ENCODE results near the gene SYTL1.

SYTL1 gene

GRCh38 chr1:27333717-27334279 lies 8.0 kb upstream of the SYTL1 start:
- DNase-seq (ENCODE audit: low read depth in 1 of 2, low spot score in 1 of 2): no peak
- no peaks in the 10 kb centered on the region for H3K27me3 ChIP-seq (ENCODE audit: insufficient read depth, poor library complexity, severe bottlenecking)
- TF ChIP-seq SPI1 (IDR thresholded peaks at IDR 0.05; ENCODE audit: borderline replicate concordance, low read depth) (no peak), POLR2AphosphoS5 (IDR thresholded peaks at IDR 0.05; ENCODE audit: low read depth) (peak; percentile 25; the same call in 1 of the 2 replicates)
- no peak overlapping the region for H3K4me3 ChIP-seq (replicated peaks; ENCODE audit: insufficient read depth, low read length)
- H3K27ac ChIP-seq (replicated peaks): no peak overlapping the region

DNA sequence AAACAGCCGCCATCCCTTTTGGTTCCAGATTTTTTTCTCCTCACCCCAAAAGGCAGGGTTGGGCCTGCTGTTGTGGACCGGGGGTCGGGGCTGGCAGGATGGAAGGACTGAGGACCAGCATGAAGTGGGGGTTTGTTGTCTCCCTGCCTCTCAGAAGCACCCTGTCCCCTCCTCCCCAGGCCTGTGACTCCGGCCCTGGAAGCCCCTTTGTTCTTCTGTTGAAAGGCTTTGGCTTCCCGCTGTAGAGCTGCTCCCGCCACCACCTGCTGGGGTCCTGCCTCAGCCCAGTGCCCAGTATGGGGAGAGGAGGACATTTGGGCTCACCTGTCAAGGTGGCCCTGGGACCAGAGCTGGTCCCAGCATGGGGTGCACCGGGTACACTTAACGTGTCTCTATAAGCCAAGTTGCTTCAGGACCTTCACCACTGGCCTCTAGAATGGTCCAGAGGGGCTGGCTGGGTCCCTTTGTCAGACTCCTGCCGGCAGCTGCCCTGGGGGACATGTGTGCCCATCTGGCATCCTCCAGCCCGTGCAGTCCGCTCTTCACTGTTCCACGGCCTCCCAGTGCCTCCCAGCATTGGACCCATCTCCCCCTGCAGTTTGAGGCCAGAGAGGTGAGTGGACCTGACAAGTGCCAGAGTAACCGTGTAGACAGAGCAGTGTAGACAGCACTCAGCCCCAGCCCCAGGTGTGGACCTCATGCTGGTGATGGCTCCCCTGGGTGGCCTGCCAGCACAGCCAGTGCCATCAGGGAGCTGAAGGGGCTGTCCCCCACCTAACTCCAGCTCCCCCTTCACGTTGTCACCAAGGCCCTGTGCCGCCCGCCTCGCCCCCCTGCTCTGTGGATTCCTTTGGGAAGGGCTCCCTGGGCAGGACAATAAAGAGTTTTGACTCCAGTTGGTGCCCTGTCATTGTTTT lies 6.1 kb upstream of the SYTL1 start:
- TF ChIP-seq POLR2AphosphoS5 (IDR thresholded peaks at IDR 0.05; ENCODE audit: low read depth): no peak
- no peak for TF ChIP-seq CTCF (IDR thresholded peaks at IDR 0.05; ENCODE audit: insufficient read depth, low read length)
- no peak for TF ChIP-seq SPI1 (IDR thresholded peaks at IDR 0.05; ENCODE audit: borderline replicate concordance, low read depth)
- TF ChIP-seq REST (IDR thresholded peaks at IDR 0.05; ENCODE audit: insufficient replicate concordance, low read depth): no peak
- no peak for TF ChIP-seq GABPA (IDR thresholded peaks at IDR 0.05; ENCODE audit: low read depth)
- H3K27ac ChIP-seq (replicated peaks): no peak overlapping the region
- DNase-seq (ENCODE audit: low read depth in 1 of 2, low spot score in 1 of 2): no peak
- H3K4me3 ChIP-seq (replicated peaks; ENCODE audit: insufficient read depth, low read length): no peak overlapping the region
- H3K27me3 ChIP-seq (ENCODE audit: insufficient read depth, poor library complexity, severe bottlenecking): no peaks in the 10 kb centered on the region

DNA sequence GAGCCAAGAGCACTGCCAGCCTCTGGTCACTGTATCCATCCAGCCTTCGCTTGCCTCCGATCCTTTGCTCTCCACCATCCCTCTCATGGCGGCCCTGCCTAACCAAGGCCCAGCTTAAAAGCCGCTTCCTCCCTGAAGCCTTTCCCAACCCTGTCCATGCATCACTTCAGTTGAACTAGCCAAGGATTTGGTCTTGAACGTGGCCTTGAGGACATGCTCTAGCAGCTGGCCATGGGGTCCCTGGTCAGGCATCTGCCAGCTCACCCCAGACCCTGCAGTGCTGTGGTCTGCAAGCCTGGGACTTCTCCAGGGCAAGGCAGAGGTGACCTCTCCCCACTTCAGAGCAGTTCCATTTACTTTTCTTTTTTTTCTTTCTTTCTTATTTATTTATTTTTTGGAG lies 5.1 kb upstream of the SYTL1 start:
- Histone ChIP-seq H3K4me3 (replicated peaks; ENCODE audit: insufficient read depth, low read length) (no peak overlapping the region), H3K27ac (replicated peaks) (no peak overlapping the region), H3K27me3 (ENCODE audit: insufficient read depth, poor library complexity, severe bottlenecking) (no peaks in the 10 kb centered on the region)
- TF ChIP-seq CTCF (IDR thresholded peaks at IDR 0.05; ENCODE audit: insufficient read depth, low read length): no peak
- no peak for TF ChIP-seq SPI1 (IDR thresholded peaks at IDR 0.05; ENCODE audit: borderline replicate concordance, low read depth)
- TF ChIP-seq POLR2AphosphoS5 (IDR thresholded peaks at IDR 0.05; ENCODE audit: low read depth): no peak
- TF ChIP-seq GABPA (IDR thresholded peaks at IDR 0.05; ENCODE audit: low read depth): no peak
- TF ChIP-seq REST (IDR thresholded peaks at IDR 0.05; ENCODE audit: insufficient replicate concordance, low read depth): no peak
- no peak for DNase-seq (ENCODE audit: low read depth in 1 of 2, low spot score in 1 of 2)

- no peak overlapping the region for H3K4me3 ChIP-seq (replicated peaks; ENCODE audit: insufficient read depth, low read length)
- no peak for DNase-seq (ENCODE audit: low read depth in 1 of 2, low spot score in 1 of 2)
- no peaks in the 10 kb centered on the region for H3K27me3 ChIP-seq (ENCODE audit: insufficient read depth, poor library complexity, severe bottlenecking)
- H3K27ac ChIP-seq (replicated peaks): peak overlapping the region; percentile 34
- TF ChIP-seq SPI1 (IDR thresholded peaks at IDR 0.05; ENCODE audit: borderline replicate concordance, low read depth) (no peak), GABPA (IDR thresholded peaks at IDR 0.05; ENCODE audit: low read depth) (no peak), CTCF (IDR thresholded peaks at IDR 0.05; ENCODE audit: insufficient read depth, low read length) (no peak)
Observed at GRCh38 chr1:27338751-27339150, 3.1 kb upstream of the SYTL1 start.

All from HL-60 (cell line).